Panc1 (cell line): ENCODE results near the gene GZMM. TPM values are rescaled to one million over a fixed set of nuclear protein-coding genes. Genes with fewer than 3 reads are reported as not detected.

Experiments
- ATAC-seq: fragments of 200-7000 bp; cut with Tn5 transposase; 2 replicates; pipeline ENCODE4 v1.9.1; 2020; ENCODE audit warnings: mild to moderate bottlenecking, moderate library complexity
- BruUV-seq: library from RNA; stranded (reverse); fragments of 400-500 nt; replicated peaks from 2 replicates; lab custom pipeline; 2021; lab: Mats Ljungman, UMichigan
- CTCF ChIA-PET: fragments of 300-600 bp; sonication (Branson Sonifier 250); formaldehyde crosslinking; loops from one replicate; lab custom pipeline; 2022; ENCODE audit warnings: antibody characterized with exemption; lab: Charles Lee
- POLR2A ChIA-PET: fragments of 300-600 bp; sonication (Branson Sonifier 250); formaldehyde crosslinking; loops from one replicate; lab custom pipeline; 2022; ENCODE audit warnings: antibody characterized with exemption; lab: Charles Lee
- DNase-seq: peaks from one replicate; pipeline ENCODE4 v3.0.0-alpha.2; 2010; ENCODE audit warnings: low read depth, low spot score
- H3K27ac ChIP-seq: 2 replicates; pipeline ENCODE4 v1.5.1; 2011; ENCODE audit warnings: mild to moderate bottlenecking, low read length, inconsistent platforms
- H3K27me3 ChIP-seq: fragments of 200-500 bp; sonication (Bioruptor generic); 2 replicates; pipeline ENCODE4 v1.6.0; 2014; ENCODE audit warnings: low read length, inconsistent platforms; ENCODE audit not compliant: control insufficient read depth, insufficient read depth
- H3K36me3 ChIP-seq: fragments of 200-500 bp; sonication (Bioruptor generic); 2 replicates; pipeline ENCODE4 v1.5.1; 2014; ENCODE audit warnings: inconsistent platforms, mild to moderate bottlenecking, low read length, moderate library complexity; ENCODE audit not compliant: control insufficient read depth, insufficient read depth
- H3K4me1 ChIP-seq: 2 replicates; pipeline ENCODE4 v1.5.1; 2011; ENCODE audit warnings: inconsistent platforms, mild to moderate bottlenecking, low read length, moderate library complexity; ENCODE audit not compliant: control insufficient read depth, insufficient read depth
- H3K4me3 ChIP-seq, 2 experiments: 2 replicates each; pipeline ENCODE4 v1.5.1; 2011 to 2012; ENCODE audit warnings: low read depth in 2 of 2, low read length in 2 of 2, mild to moderate bottlenecking in 2 of 2, inconsistent platforms in 1 of 2, moderate library complexity in 1 of 2
- H3K9me3 ChIP-seq: fragments of 200-500 bp; sonication (Bioruptor generic); 2 replicates; pipeline ENCODE4 v1.5.1; 2014; ENCODE audit warnings: low read depth, mild to moderate bottlenecking, inconsistent platforms, low read length, moderate library complexity; ENCODE audit not compliant: control insufficient read depth, insufficient read depth
- CTCF ChIP-seq: fragments of 450-650 bp; IDR thresholded peaks from 2 replicates; pipeline ENCODE4 v1.5.1; 2017; ENCODE audit warnings: mild to moderate bottlenecking
- POLR2AphosphoS5 ChIP-seq: IDR thresholded peaks from 2 replicates; pipeline ENCODE4 v1.6.1; 2012; ENCODE audit warnings: mild to moderate bottlenecking, low read depth, low read length, moderate library complexity
- REST ChIP-seq, 2 experiments: IDR thresholded peaks; 2 replicates each; pipeline ENCODE4 v1.6.1; 2011 to 2012; ENCODE audit warnings: low read depth in 2 of 2, control low read depth in 1 of 2, low read length in 1 of 2, mild to moderate bottlenecking in 1 of 2, moderate library complexity in 1 of 2; ENCODE audit not compliant: insufficient read depth in 1 of 2
- SIN3A ChIP-seq: IDR thresholded peaks from 2 replicates; pipeline ENCODE4 v1.6.1; 2012; ENCODE audit warnings: low read depth, mild to moderate bottlenecking, low read length, moderate library complexity, borderline replicate concordance; ENCODE audit not compliant: insufficient read depth
- TCF7L2 ChIP-seq: IDR thresholded peaks from 2 replicates; pipeline ENCODE4 v1.6.1; 2011; ENCODE audit warnings: mild to moderate bottlenecking, low read depth, low read length, inconsistent platforms
- in situ Hi-C: cut with HindIII; loops from 2 replicates; pipeline ENCODE4 v1.10.0; 2016; ENCODE audit warnings: low sequenced_read_pairs, low pct_unique_long_range_greater_than_20kb
- intact Hi-C: fragments of 100-400 bp; cut with micrococcal nuclease; formaldehyde crosslinking; loops from one replicate; pipeline ENCODE4 v1.10.0; 2022; ENCODE audit not compliant: unreplicated experiment
- total RNA-seq: library from RNA; stranded (reverse); gene quantifications from one replicate; pipeline ENCODE4 v1.2.1, GENCODE V29; 2021; ENCODE audit not compliant: unreplicated experiment

Gene GZMM
- total RNA-seq, 1 experiment from 2014 or later: 0.69 TPM

GRCh38 chr19:511101-511851, 32.6 kb upstream of the GZMM start:
- no peaks in the 10 kb centered on the region for H3K9me3 ChIP-seq
- intact Hi-C loops (no loop called here), in situ Hi-C loops (no loop called here)
- ChIA-PET CTCF (interaction anchor here (0.5 to 1.2 kb wide), 3 partner anchors 13 to 165 kb away, joined by 3 to 4 read pairs (median 3); no protein-coding TSS in a partner anchor), POLR2A (no interaction called here)
- no peak overlapping the region for H3K4me3 ChIP-seq
- TF ChIP-seq REST (IDR thresholded peaks at IDR 0.05; ENCODE audit: insufficient read depth in 1 of 2, low read depth in 2 of 2, low read length in 1 of 2) (no peak), CTCF (no peak), POLR2AphosphoS5 (no peak), TCF7L2 (no peak), SIN3A (no peak)
- H3K36me3 ChIP-seq: no peaks in the 10 kb centered on the region; the same call in 1 of the 2 replicates
- ATAC-seq (no peak), DNase-seq (no peak)
- H3K27ac ChIP-seq: no peak overlapping the region
- no TSS peak for BruUV-seq
- peaks cover 2% of the 10 kb centered on the region; the same call in 1 of the 2 replicates for H3K4me1 ChIP-seq
- no peaks in the 10 kb centered on the region for H3K27me3 ChIP-seq

GRCh38 chr19:512547-513365, 31.1 kb upstream of the GZMM start:
- H3K36me3 ChIP-seq: no peaks in the 10 kb centered on the region; the same call in 1 of the 2 replicates
- 0 out of 2 replicates have a peak overlapping the region, but pooled peaks have one; percentile 23 for H3K27ac ChIP-seq
- intact Hi-C loops (no loop called here), in situ Hi-C loops (no loop called here)
- TF ChIP-seq TCF7L2: no peak
- H3K4me1 ChIP-seq: peaks cover 4% of the 10 kb centered on the region; the same call in 1 of the 2 replicates
- no TSS peak for BruUV-seq
- no peaks in the 10 kb centered on the region for H3K9me3 ChIP-seq
- DNase-seq (no peak), ATAC-seq (peak; percentile 43; the same call in 1 of the 2 replicates)
- CTCF ChIA-PET: interaction anchor here (0.6 kb wide), 1 partner anchor 111 kb away, joined by 3 read pairs; no protein-coding TSS in a partner anchor
- no peaks in the 10 kb centered on the region for H3K27me3 ChIP-seq
- POLR2A ChIA-PET: no interaction called here
- no peak overlapping the region for H3K4me3 ChIP-seq
